C4-2B (cell line): Measurements from ENCODE around the gene ENOX2.
"Not testable (repeated sequence)": the region's sequence is repeated elsewhere in the genome, so short reads cannot be mapped to it uniquely, and the experiment has no call there.

Experiments
- H3K27ac ChIP-seq: fragments of 450-650 bp; 2 replicates; pipeline ENCODE4 v1.5.1; 2017
- ZFX ChIP-seq: fragments of 450-650 bp; IDR thresholded peaks from 2 replicates; pipeline ENCODE4 v1.6.1; 2017
- TF ChIP-seq, protein P1 (sequence below): fragments of 450-650 bp; conservative IDR thresholded peaks from 2 replicates; pipeline ENCODE4 v1.5.1; 2017; ENCODE audit warnings: mild to moderate bottlenecking

ENOX2 gene

DNA sequence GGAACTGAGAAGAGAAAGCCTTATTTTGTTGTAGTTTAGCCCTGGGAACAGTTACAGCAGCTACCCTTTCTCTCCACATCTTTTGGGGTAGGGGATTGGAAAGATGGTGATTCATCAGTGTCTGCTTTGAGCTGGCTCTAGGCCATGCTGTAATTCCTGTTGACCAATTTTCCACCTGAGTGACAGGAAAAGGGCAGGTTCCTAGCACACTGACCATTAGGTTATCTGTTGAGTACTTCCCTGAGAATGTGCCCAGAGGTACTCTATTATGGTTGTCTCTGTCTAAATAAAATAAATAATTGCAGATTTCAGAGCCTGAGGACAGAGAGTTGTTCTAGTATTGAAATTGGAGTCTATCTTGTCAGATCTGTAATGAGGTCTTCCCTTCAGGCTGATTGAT, 109.0 kb downstream of the ENOX2 start:
- no peak overlapping the region for H3K27ac ChIP-seq
- TF ChIP-seq, protein P1, sequence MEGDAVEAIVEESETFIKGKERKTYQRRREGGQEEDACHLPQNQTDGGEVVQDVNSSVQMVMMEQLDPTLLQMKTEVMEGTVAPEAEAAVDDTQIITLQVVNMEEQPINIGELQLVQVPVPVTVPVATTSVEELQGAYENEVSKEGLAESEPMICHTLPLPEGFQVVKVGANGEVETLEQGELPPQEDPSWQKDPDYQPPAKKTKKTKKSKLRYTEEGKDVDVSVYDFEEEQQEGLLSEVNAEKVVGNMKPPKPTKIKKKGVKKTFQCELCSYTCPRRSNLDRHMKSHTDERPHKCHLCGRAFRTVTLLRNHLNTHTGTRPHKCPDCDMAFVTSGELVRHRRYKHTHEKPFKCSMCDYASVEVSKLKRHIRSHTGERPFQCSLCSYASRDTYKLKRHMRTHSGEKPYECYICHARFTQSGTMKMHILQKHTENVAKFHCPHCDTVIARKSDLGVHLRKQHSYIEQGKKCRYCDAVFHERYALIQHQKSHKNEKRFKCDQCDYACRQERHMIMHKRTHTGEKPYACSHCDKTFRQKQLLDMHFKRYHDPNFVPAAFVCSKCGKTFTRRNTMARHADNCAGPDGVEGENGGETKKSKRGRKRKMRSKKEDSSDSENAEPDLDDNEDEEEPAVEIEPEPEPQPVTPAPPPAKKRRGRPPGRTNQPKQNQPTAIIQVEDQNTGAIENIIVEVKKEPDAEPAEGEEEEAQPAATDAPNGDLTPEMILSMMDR: no peak
- no peak for TF ChIP-seq ZFX

DNA sequence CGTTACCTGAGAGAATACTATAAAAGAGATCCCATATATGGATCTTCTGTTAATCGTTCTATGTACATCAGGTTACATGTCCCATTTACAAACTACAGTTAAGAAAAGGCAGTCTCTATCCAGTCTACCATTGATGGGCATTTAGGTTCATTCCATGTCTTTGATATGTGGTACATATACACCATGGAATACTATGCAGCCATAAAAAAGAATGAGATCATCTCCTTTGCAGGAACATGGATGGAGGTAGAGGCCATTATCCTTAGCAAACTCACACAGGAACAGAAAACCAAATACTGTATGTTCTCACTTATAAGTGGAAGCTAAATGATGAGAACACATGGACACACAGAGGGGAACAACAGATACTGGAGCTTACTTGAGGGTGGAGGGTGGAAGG, 111.1 kb downstream of the ENOX2 start:
- not testable (repeated sequence) for H3K27ac ChIP-seq

DNA sequence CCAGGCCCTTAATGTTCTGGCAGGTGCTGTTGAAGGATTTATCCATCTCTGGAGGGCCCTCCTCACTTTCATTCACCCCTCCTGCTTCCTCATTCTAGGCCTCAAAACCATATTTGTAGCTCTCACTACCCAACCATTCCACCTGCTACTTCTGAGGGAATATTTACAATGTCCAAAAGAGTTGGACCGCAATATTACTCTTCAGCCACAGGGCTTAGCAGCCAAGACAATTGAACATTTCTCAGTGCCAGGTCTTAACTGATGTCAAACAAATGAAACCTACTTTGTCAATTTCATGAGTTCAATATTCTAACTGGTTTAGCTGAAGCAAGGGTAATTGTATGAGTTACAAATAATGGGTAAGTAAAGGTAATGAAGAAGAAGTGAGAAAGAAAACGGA, 113.2 kb downstream of the ENOX2 start:
- TF ChIP-seq, protein P1: no peak
- no peak overlapping the region for H3K27ac ChIP-seq

DNA sequence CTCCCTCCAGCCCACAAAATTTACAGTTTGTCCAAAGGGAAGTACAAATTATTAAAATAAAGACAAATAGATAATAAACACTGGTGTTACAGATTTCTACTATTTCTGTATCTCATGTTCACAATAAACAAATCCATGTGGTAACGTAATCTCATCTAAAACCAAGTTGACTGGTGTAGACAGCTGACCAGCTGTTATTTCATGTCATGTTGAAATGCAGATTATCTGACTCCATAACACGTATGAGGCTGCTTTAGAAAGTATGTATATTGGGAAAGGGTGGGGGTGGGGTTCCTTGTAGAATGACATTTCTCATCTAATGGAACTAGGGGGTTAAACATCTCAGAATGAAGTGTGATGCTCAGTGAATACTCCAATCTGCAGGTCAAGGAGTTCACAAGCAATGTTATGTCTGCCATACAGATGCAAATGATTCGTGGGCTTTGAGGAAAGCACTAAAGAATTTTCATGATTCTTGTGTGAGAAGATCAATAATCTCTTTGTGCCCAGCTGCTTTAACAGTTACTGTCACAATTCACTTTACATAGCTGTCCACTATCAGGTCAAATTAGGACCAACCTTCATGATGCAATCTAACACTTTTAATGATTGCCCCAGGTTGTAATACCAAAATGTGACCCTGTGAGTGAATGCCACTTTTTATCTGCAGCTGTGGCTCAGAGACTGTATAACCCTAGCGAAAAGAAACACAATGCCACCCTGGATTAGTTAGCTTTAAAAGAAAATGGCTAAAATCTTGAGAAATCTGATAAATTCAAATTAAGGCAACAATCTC, 114.0 kb downstream of the ENOX2 start:
- TF ChIP-seq, protein P1: no peak
- no peak for TF ChIP-seq ZFX
- H3K27ac ChIP-seq: no peak overlapping the region

DNA sequence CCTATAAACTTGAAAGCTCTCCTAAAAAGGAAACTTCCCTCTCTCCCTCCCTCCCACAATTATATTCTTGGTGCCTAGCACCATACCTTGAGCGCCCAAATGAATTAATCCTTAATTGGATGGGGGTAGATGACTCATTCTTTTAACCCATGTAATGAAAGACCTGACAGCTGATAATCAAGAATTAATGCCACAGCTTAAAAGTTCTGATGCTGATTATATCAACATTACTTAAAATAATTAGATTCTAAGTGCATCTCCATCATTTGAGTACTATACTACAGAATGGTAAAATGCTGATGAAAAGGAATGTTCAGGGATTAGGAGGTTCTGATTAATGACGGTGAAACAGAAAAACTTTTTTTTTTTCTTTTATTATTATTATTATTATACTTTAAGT, 117.0 kb downstream of the ENOX2 start:
- no peak overlapping the region for H3K27ac ChIP-seq

DNA sequence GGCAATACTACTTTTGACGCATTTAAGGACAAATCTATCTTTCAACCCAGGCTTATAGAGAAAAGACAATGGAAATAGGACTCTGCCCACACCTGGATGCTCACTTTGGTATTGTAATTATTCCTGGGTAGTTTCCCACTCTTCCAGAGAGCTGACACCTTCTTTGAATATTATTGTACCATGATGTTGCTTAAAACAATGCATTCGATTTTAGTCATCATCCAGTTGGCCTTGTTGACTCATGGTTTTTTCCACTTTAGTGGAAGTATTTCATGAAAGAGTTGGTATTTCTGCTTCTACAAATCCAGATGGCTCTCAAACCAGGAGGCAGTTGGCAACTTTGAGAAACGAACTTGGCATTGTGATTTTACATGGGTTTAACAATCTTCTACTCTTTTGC, 124.2 kb downstream of the ENOX2 start:
- TF ChIP-seq, protein P1: no peak
- no peak for TF ChIP-seq ZFX
- H3K27ac ChIP-seq: no peak overlapping the region

More for the DNA sequence above, 117.0 kb downstream of the ENOX2 start:
- TF ChIP-seq, protein P1: no peak
- no peak for TF ChIP-seq ZFX

DNA sequence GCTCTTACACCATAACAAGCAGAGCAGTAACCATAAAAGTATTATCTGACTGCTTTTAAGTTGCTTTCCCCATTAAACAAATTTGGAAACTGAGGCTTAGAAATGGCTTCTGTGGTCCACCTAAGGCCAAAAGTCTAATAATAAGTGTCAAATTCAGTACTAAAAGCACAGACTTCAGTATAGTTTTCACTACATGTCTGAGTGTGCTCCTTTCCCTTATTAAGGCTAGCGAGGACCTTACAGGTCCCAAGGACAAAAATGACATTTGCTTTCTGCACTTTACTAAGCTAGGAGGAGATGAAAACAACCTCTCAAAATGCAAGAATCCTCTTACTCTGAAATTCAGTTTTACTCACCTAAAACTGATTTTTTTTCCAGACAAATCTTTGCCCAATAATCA, 127.2 kb downstream of the ENOX2 start:
- TF ChIP-seq ZFX: no peak
- TF ChIP-seq, protein P1: no peak
- H3K27ac ChIP-seq: no peak overlapping the region

DNA sequence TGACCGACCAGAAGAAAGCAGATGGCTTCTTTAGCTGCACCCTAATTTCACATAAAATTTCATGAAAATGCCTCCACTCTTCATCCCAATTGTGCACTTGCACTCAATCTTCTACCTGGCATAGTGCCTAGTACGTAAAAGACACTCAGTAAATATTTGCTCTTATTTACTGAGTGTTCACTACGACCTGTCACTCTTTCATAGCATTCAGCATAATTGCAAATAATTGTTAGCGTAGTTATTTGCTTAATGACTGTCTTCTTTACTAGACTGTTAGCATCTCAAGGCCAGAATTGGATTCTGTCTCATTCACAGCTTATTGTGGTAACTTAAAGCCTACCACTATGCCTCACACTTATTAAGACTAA, 130.2 kb downstream of the ENOX2 start:
- TF ChIP-seq, protein P1: no peak
- no peak for TF ChIP-seq ZFX
- H3K27ac ChIP-seq: peak overlapping the region; percentile 51; the same call in 1 of the 2 replicates
